K562 (cell line): ENCODE data around the gene NAT10. TPM values are rescaled to one million over a fixed set of nuclear protein-coding genes. Genes with fewer than 3 reads are reported as not detected.

Experiments used
- ARID3A ChIP-seq: IDR thresholded peaks from 2 replicates; pipeline ENCODE4 v1.6.1; 2012; ENCODE audit warnings: low read depth, low read length, improper control_type of control experiment, borderline replicate concordance
- BCL6 ChIP-seq: fragments of 250-450 bp; sonication (Bioruptor Pico); IDR thresholded peaks from 2 replicates; pipeline ENCODE4 v1.4.0; 2020
- FIP1L1 ChIP-seq: fragments of 200-400 bp; formaldehyde crosslinking; IDR thresholded peaks from 2 replicates; pipeline ENCODE4 v1.6.1; 2018; ENCODE audit warnings: mild to moderate bottlenecking, low read depth, low read length; ENCODE audit not compliant: poor library complexity, severe bottlenecking
- HOMEZ ChIP-seq: fragments of 250-450 bp; sonication (Bioruptor Pico); IDR thresholded peaks from 2 replicates; pipeline ENCODE4 v1.4.0; 2020; ENCODE audit warnings: mild to moderate bottlenecking, moderate library complexity
- NCOR1 ChIP-seq: fragments of 450-650 bp; IDR thresholded peaks from 2 replicates; pipeline ENCODE4 v1.6.1; 2016; ENCODE audit warnings: mild to moderate bottlenecking, moderate library complexity
- POLR3G ChIP-seq: IDR thresholded peaks from 2 replicates; pipeline ENCODE4 v1.6.1; 2011; ENCODE audit not compliant: insufficient read length, insufficient replicate concordance; ENCODE audit errors: extremely low read depth
- PRDM10 ChIP-seq: fragments of 450-650 bp; IDR thresholded peaks from 2 replicates; pipeline ENCODE4 v1.6.1; 2018; ENCODE audit not compliant: partially characterized antibody
- TCF15 ChIP-seq: fragments of 250-450 bp; sonication (Bioruptor Pico); IDR thresholded peaks from 2 replicates; pipeline ENCODE4 v1.8.0; 2022; ENCODE audit warnings: moderate library complexity, mild to moderate bottlenecking, inconsistent platforms
- ZBTB17 ChIP-seq: fragments of 450-650 bp; formaldehyde crosslinking; IDR thresholded peaks from 2 replicates; pipeline ENCODE4 v1.4.0; 2020; ENCODE audit warnings: mild to moderate bottlenecking
- ZNF121 ChIP-seq: sonication (generic); formaldehyde crosslinking; conservative IDR thresholded peaks from 2 replicates; pipeline ENCODE4 v1.8.0; 2022; ENCODE audit warnings: missing genetic modification reagents
- polyA plus RNA-seq, 8 experiments: library from polyadenylated mRNA; depleted of rRNA in 4 of 8; stranded (reverse) in 5 of 8; unstranded in 3 of 8; fragments of >200 nt; fragmentation: Nextera tagmentation in 2 of 8; fragmentation: Illumina TruSeq in 1 of 8; extraction: Ambion mirVana in 2 of 8; extraction: Trizol in 1 of 8; gene quantifications; 2 replicates each; pipeline versions ENCODE4 v1.2.1 to v1.2.3, GENCODE V29; 2011 to 2014; ENCODE audit warnings: inconsistent platforms in 1 of 8, missing spikeins in 1 of 8
- total RNA-seq, 7 experiments: library from RNA; depleted of rRNA in 6 of 7; stranded (reverse); fragments of >200 nt in 6 of 7; fragmentation: Illumina TruSeq in 2 of 7; extraction: Trizol in 2 of 7; gene quantifications; 2 replicates each; pipeline versions ENCODE4 v1.2.1 to v1.2.3, GENCODE V29; 2011 to 2021; ENCODE audit warnings: low replicate concordance in 1 of 7
- TF ChIP-seq, protein P1 (sequence below): fragments of 150-350 bp; IDR thresholded peaks from 2 replicates; pipeline ENCODE4 v1.6.1; 2014; ENCODE audit warnings: low read depth, mild to moderate bottlenecking, low read length, borderline replicate concordance
- TF ChIP-seq, protein P2 (sequence below): fragments of 450-650 bp; conservative IDR thresholded peaks from 2 replicates; pipeline ENCODE4 v1.6.1; 2016; ENCODE audit warnings: missing genetic modification characterization, low read depth, mild to moderate bottlenecking, control low read depth, missing compliant biosample characterization

NAT10 gene
- total and polyA plus RNA-seq, 9 of the 15 experiments (the other 6 are each of a cell fraction or from before 2014, with no cell fraction given) = 55.4 to 125 (median 86.3) TPM

DNA sequence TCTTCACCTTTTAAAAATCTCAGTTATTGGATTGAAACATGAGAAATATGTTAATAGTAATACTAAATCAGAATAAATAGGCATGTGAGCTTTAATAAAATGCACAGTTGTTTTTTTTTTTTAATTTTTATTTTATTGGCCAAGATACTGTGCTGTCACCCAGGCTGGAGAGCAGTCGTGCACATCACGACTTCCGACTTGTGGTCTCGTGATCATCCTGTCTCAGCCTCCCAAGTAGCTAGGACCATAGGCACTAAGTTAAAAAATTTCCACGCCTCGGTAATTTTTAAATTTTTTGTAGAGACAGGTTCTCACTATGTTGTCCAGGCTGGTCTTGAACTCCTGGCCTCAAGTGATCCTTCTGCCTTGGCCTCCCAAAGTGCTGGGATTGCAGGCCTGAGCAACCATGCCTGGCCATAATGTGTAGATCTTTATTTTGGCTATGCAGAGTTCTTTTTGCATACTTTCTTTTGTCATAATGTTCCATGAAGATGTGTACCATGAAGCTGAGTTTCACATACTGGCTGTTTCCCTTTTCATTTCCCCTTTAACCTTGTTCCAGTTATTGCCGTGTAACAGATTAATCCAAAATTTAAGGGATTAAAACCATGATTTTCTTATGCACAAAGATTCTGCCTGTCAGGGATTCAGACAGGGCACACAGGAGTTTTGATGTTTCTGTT is 37.9 kb upstream of the NAT10 start (continued):
- TF ChIP-seq PRDM10 = no peak
- TF ChIP-seq BCL6 (CRISPR knock-in tag) = no peak
- TF ChIP-seq TCF15 (CRISPR knock-in tag) = no peak
- no peak for TF ChIP-seq ARID3A
- no peak for TF ChIP-seq POLR3G
- no peak for TF ChIP-seq NCOR1
- TF ChIP-seq, protein P1, sequence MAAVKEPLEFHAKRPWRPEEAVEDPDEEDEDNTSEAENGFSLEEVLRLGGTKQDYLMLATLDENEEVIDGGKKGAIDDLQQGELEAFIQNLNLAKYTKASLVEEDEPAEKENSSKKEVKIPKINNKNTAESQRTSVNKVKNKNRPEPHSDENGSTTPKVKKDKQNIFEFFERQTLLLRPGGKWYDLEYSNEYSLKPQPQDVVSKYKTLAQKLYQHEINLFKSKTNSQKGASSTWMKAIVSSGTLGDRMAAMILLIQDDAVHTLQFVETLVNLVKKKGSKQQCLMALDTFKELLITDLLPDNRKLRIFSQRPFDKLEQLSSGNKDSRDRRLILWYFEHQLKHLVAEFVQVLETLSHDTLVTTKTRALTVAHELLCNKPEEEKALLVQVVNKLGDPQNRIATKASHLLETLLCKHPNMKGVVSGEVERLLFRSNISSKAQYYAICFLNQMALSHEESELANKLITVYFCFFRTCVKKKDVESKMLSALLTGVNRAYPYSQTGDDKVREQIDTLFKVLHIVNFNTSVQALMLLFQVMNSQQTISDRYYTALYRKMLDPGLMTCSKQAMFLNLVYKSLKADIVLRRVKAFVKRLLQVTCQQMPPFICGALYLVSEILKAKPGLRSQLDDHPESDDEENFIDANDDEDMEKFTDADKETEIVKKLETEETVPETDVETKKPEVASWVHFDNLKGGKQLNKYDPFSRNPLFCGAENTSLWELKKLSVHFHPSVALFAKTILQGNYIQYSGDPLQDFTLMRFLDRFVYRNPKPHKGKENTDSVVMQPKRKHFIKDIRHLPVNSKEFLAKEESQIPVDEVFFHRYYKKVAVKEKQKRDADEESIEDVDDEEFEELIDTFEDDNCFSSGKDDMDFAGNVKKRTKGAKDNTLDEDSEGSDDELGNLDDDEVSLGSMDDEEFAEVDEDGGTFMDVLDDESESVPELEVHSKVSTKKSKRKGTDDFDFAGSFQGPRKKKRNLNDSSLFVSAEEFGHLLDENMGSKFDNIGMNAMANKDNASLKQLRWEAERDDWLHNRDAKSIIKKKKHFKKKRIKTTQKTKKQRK = no peak
- TF ChIP-seq FIP1L1 = no peak
- TF ChIP-seq ZBTB17 (CRISPR knock-in tag) = no peak
- no peak for TF ChIP-seq HOMEZ (CRISPR knock-in tag)
- no peak for TF ChIP-seq ZNF121 (CRISPR knock-in tag)
- TF ChIP-seq, protein P2, sequence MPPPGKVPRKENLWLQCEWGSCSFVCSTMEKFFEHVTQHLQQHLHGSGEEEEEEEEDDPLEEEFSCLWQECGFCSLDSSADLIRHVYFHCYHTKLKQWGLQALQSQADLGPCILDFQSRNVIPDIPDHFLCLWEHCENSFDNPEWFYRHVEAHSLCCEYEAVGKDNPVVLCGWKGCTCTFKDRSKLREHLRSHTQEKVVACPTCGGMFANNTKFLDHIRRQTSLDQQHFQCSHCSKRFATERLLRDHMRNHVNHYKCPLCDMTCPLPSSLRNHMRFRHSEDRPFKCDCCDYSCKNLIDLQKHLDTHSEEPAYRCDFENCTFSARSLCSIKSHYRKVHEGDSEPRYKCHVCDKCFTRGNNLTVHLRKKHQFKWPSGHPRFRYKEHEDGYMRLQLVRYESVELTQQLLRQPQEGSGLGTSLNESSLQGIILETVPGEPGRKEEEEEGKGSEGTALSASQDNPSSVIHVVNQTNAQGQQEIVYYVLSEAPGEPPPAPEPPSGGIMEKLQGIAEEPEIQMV (tag) = no peak
